Glutamatergic neuron (in vitro differentiated cells): Measurements from ENCODE around the gene MORN4. TPM values are rescaled to one million over a fixed set of nuclear protein-coding genes. Genes with fewer than 3 reads are reported as not detected.

Experiments
- DNase-seq: peaks from one replicate; pipeline ENCODE4 v3.0.0; 2022
- H3K27ac Mint-ChIP-seq: one replicate; pipeline ENCODE4 v1.8.0; 2020; ENCODE audit warnings: mild to moderate bottlenecking, mixed read lengths, inconsistent platforms; ENCODE audit not compliant: unreplicated experiment
- H3K27me3 Mint-ChIP-seq: one replicate; pipeline ENCODE4 v1.8.0; 2020; ENCODE audit warnings: mild to moderate bottlenecking, moderate library complexity, mixed read lengths, inconsistent platforms; ENCODE audit not compliant: unreplicated experiment
- H3K36me3 Mint-ChIP-seq: one replicate; pipeline ENCODE4 v1.8.0; 2020; ENCODE audit warnings: mild to moderate bottlenecking, mixed read lengths, inconsistent platforms; ENCODE audit not compliant: unreplicated experiment
- H3K4me1 Mint-ChIP-seq: one replicate; pipeline ENCODE4 v1.8.0; 2020; ENCODE audit warnings: mild to moderate bottlenecking, low read depth, mixed read lengths, inconsistent platforms; ENCODE audit not compliant: unreplicated experiment
- H3K4me3 Mint-ChIP-seq: one replicate; pipeline ENCODE4 v1.8.0; 2020; ENCODE audit warnings: mild to moderate bottlenecking, mixed read lengths, inconsistent platforms; ENCODE audit not compliant: unreplicated experiment
- H3K9me3 Mint-ChIP-seq: one replicate; pipeline ENCODE4 v1.8.0; 2020; ENCODE audit warnings: mild to moderate bottlenecking, moderate library complexity, mixed read lengths, inconsistent platforms; ENCODE audit not compliant: unreplicated experiment
- CTCF ChIP-seq: fragments of 200-600 bp; sonication (generic); IDR thresholded peaks from one replicate; pipeline ENCODE4 v1.5.0; 2021; ENCODE audit not compliant: partially characterized antibody, unreplicated experiment
- total RNA-seq: library from RNA; stranded (reverse); fragmentation: NEBNext Ultra II Directional; extraction: Animal tissue kit (Norgen Biotek cat#: 25700); gene quantifications from one replicate; pipeline ENCODE4 v1.2.1, GENCODE V29; 2021; ENCODE audit not compliant: unreplicated experiment

The MORN4 gene
- total RNA-seq, 1 donor from 2014 or later, result 31.4 TPM

- Mint-ChIP-seq H3K27me3 (peaks cover 4% of the 10 kb centered on the region), H3K4me3 (no peak overlapping the region), H3K36me3 (peaks cover 5% of the 10 kb centered on the region), H3K27ac (no peak overlapping the region), H3K9me3 (peaks cover 3% of the 10 kb centered on the region), H3K4me1 (peaks cover 5% of the 10 kb centered on the region)
- no peak for DNase-seq
- no peak for TF ChIP-seq CTCF
Observed at GRCh38 chr10:97566336-97566996, 66.8 kb downstream of the MORN4 start.

- Mint-ChIP-seq H3K27ac (no peak overlapping the region), H3K27me3 (peaks cover 5% of the 10 kb centered on the region), H3K4me3 (no peak overlapping the region), H3K36me3 (peaks cover 6% of the 10 kb centered on the region), H3K9me3 (peaks cover 2% of the 10 kb centered on the region), H3K4me1 (no peaks in the 10 kb centered on the region)
- no peak for DNase-seq
- no peak for TF ChIP-seq CTCF
Observed at GRCh38 chr10:97564776-97565175, 68.5 kb downstream of the MORN4 start.

Other genes with a start within 250 kb of the MORN4 start
- gene RRP12, start 232.2 kb downstream of the MORN4 start, total RNA-seq, result 26.8 TPM
- gene PGAM1, start 207.3 kb downstream of the MORN4 start, total RNA-seq, result 374 TPM
- gene EXOSC1, start 187.5 kb downstream of the MORN4 start, total RNA-seq, result 27.1 TPM
- 61.5 TPM for gene ZDHHC16, start 187.3 kb downstream of the MORN4 start, total RNA-seq
- gene MMS19, start 135.1 kb downstream of the MORN4 start, total RNA-seq, result 139 TPM
- 8.0 TPM for gene UBTD1, start 134.6 kb downstream of the MORN4 start, total RNA-seq
- gene ANKRD2, start 60.7 kb downstream of the MORN4 start, total RNA-seq, result not detected
- not detected for gene HOGA1, start 49.1 kb downstream of the MORN4 start, total RNA-seq
- not detected for gene C10orf62, start 43.8 kb downstream of the MORN4 start, total RNA-seq
- 17.9 TPM for gene PI4K2A, start 7.2 kb upstream of the MORN4 start, total RNA-seq
- gene AVPI1, start 53.7 kb upstream of the MORN4 start, total RNA-seq, result 4.5 TPM
- gene MARVELD1, start 80.2 kb upstream of the MORN4 start, total RNA-seq, result 12.2 TPM
- gene ZFYVE27, start 103.6 kb upstream of the MORN4 start, total RNA-seq, result 48.5 TPM
- not detected for gene SFRP5, start 138.5 kb upstream of the MORN4 start, total RNA-seq
- 21.5 TPM for gene GOLGA7B, start 216.3 kb upstream of the MORN4 start, total RNA-seq